CD4-positive, alpha-beta T cell treated with Interleukin-1 beta for 1 hour (primary cell): ENCODE results near the gene GPR137B.
"Not testable (repeated sequence)": the region's sequence is repeated elsewhere in the genome, so short reads cannot be mapped to it uniquely, and the experiment has no call there.

Experiments
- DNase-seq, 2 donors: peaks; one replicate each; pipeline ENCODE4 v3.0.0-alpha.2; 2020 to 2022

GPR137B gene

DNA sequence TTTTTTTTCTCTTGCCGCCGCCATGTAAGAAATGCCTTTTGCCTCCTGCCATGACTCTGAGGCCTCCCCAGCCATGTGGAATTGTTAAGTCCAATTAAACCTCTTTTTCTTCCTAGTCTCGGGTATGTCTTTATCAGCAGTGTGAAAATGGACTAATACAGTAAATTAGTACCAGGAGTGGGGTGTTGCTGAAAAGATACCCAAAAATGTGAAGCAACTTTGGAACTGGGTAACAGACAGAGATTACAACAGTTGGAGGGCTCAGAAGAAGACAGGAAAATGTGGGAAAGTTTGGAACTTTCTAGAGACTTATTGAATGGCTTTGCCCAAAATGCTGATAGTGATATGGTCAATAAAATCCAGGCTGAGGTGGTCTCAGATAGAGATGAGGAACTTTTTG lies 19.4 kb downstream of the GPR137B start:
- not testable (repeated sequence) for DNase-seq

- DNase-seq, result peak in 1 of 2 donors; percentile 15
Measured at GRCh38 chr1:236163463-236164153, 21.3 kb downstream of the GPR137B start.

DNA sequence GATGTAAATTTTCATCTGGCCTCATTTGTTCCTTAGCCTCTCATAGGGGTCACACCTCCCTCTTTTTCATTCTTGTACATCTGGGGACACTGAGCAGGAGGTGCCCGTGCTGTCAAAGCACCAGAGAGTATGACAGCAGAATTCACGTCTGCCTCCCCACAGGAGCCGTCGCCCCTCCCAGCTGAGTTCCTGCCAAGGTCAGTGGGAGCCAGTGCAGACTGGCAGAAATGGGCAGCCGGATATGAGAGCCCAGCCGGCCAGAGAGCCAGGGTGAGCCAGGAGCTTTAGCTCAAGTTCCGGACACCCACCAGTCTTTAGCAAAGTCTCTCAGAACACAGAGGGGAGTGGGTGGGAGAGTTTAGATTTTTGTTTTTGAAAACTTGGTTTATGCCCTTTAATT lies 21.9 kb downstream of the GPR137B start:
- no peak for DNase-seq

GRCh38 chr1:236165238-236165981 lies 23.1 kb downstream of the GPR137B start:
- no peak for DNase-seq

DNA sequence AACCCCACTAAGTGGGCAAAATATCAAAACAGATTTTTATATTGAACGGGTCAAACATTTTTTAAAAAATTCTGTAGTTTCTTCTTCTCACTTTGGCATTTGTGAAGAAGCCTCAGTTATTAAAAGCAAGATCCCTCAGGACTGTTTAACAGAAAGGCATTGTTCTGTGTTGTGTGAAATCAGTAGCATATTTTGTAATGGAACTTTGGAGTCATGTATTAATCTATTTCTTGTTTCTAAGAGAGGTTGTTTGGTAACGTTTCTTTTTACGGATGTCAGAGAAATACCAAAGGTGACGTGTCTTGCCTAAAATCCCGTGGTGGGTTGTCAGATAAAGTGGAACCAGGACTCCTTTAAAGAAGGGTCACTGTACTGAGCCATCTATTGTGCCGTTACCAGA lies 23.7 kb downstream of the GPR137B start:
- DNase-seq, result no peak

DNA sequence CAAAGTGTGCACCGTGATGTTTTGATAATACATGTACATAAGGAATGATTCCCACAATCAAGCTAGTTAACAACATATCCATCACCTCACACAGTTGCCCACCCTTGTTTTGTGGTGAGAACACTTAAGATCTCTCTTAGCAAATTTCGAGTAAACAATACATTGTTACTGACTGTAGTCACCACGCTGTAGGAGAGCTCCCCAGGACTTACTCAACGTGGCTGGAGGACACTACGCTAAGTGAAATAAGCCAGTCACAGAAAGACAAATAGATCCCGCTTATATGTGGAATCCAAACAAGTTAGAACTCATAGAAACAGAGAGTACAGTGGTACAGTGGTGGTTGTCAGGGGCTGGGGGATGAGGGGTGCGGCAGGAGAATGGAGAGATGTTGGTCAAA lies 24.8 kb downstream of the GPR137B start:
- DNase-seq, result no peak

DNA sequence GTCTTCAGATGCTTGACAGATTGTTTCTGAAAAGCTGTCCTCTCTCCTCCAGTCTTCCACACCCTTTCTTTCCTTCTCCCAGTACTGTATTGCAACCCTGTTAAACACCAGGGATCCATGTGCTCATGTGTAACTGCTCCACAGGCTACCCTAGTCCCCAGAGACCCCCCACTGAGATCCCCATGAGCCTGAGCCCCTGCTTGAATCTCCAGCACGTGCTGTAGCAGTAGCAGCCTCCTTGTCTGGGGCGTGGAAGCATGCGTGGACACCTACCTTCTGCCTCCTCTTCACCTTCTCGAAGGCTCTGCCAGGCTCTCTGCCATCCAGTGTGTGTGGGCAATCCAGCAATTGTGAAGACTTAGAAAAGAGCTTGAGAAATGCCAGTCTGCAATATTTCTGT lies 25.2 kb downstream of the GPR137B start:
- DNase-seq, result no peak

- no peak for DNase-seq
Measured at GRCh38 chr1:236168716-236169429, 26.5 kb downstream of the GPR137B start.

- no peak for DNase-seq
Measured at GRCh38 chr1:236172041-236172579, 29.8 kb downstream of the GPR137B start.

DNA sequence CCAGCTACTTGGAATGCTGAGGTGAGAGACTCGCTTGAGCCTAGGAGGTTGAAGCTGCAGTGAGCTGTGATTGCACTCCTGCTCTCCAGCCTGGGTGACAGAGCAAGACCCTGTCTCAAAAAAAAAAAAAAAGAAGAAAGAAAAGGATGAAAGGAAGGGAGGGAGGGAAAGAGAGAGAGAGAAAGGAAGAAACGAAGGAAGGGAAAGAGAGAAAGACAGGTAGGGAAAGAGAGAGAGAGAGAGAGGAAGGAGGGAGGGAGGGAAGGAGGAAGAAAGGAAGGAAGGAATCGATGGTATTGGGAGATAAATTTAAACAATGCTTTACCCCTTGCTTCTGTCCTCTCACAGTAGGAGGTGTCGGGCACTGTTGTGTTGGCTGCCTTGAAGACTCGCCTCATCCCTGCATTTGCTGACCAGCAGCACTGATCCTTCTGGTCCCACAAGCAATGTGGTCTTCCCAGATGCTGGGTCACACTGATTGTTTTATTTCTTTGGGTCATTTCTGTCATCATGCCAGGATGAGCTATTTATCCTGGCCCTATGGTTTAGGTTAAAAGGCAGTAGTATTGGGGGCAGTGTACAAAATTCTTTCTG lies 30.9 kb downstream of the GPR137B start:
- DNase-seq, result no peak

DNA sequence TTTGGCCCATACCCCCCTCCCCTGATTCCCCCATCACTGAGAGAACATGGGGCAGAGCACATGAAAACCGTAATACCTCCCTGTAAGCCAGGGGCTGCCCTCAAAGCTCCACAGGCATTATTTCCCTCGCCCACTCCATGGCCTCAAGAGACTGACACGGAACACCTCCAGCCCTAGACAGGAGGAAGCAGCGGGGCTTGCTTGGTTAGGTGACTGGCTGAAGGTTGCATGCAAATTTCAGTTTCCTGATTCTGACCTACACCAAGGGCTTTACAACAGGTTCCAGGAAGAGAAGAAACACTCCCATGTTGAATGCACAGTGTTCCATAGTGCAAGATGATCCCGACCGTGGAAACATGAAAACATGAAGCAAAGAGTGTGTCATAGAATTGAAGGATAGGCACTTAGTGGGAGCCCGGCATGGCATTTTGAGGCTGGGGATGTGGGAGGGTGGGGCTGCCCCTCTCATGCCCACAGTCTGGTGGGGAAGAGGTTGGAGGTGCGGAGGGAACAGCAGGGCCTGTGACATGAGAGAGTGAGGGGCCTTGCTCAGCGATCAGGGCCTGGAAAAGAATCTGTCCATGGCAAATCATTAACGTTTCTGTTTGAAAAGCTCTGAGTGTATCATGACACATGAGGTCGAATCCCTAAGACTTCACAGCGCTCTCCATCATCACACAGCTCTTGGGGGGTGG lies 33.5 kb downstream of the GPR137B start:
- DNase-seq, result no peak

- DNase-seq, result no peak
Measured at GRCh38 chr1:236176337-236177336, 34.3 kb downstream of the GPR137B start.

DNA sequence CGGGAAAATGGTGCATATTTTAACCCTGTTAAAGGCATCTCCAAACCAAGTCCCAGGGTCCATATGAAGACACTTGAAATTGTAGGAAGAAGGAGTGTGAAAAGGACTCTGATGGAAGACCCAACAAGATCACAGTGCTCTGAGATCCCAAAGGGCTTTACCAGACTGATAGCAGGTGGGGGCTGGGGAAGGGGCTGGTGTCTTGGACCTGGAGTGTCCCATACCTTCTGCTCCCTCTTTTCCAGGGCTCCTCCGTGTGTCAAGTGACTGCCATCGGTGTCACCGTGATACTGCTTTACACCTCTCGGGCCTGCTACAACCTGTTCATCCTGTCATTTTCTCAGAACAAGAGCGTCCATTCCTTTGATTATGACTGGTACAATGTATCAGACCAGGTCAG lies 37.3 kb downstream of the GPR137B start:
- no peak for DNase-seq

DNA sequence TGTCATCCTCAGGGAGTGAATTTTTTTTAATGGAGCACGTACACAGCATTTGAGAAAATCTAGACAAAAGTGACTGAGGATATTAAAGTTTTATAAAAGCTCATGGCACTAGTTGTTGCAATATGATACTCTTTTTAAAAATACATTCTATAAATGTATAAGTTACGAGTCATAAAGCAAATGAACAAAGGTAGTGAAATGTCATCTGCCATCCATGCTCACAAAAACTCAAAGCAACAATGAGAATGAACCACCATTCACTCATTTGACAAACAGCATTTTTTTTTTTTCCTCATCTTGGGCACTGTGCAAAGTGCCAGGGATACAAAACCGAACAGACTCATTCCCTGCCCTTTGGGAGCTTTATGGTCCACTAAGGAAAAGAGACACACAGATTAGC lies 38.7 kb downstream of the GPR137B start:
- no peak for DNase-seq

GRCh38 chr1:236185687-236186086 lies 43.3 kb downstream of the GPR137B start:
- no peak for DNase-seq

GRCh38 chr1:236186471-236186870 lies 44.1 kb downstream of the GPR137B start:
- not testable (repeated sequence) for DNase-seq

DNA sequence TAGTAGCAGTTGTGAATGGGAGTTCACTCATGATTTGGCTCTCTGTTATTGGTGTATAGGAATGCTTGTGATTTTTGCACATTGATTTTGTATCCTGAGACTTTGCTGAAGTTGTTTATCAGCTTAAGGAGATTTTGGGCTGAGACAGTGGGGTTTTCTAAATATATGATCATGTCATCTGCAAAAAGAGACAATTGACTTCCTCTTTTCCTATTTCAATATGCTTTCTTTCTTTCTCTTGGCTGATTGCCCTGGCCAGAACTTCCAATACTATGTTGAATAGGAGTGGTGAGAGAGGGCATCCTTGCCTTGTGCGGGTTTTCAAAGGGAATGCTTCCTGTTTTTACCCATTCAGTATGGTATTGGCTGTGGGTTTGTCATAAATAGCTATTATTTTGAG lies 45.7 kb downstream of the GPR137B start:
- not testable (repeated sequence) for DNase-seq

DNA sequence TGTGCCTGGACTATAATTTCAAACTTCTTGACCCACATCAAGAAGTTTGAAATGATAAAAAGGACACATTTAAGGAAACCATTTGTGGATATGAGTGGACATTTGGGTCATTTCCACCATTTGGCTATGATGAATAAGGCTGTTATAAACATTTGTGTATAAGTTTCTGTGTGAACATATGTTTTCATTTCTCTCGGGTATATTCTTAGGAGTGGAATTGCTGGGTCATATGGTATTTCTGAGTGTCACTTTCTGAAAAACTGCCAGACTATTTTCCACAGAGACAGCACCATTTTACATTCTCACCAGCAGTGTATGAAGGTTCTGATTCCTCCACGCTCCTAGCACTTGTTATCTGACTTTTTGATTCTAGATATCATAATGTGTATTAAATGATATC lies 50.8 kb downstream of the GPR137B start:
- no peak for DNase-seq

GRCh38 chr1:236200925-236201324 lies 58.6 kb downstream of the GPR137B start:
- DNase-seq, result no peak

- no peak for DNase-seq
Measured at GRCh38 chr1:236201786-236202185, 59.4 kb downstream of the GPR137B start.

- DNase-seq, result no peak
Measured at GRCh38 chr1:236204039-236204438, 61.7 kb downstream of the GPR137B start.
